ENCODE data around the gene SH3GL2.

Gene SH3GL2

DNA sequence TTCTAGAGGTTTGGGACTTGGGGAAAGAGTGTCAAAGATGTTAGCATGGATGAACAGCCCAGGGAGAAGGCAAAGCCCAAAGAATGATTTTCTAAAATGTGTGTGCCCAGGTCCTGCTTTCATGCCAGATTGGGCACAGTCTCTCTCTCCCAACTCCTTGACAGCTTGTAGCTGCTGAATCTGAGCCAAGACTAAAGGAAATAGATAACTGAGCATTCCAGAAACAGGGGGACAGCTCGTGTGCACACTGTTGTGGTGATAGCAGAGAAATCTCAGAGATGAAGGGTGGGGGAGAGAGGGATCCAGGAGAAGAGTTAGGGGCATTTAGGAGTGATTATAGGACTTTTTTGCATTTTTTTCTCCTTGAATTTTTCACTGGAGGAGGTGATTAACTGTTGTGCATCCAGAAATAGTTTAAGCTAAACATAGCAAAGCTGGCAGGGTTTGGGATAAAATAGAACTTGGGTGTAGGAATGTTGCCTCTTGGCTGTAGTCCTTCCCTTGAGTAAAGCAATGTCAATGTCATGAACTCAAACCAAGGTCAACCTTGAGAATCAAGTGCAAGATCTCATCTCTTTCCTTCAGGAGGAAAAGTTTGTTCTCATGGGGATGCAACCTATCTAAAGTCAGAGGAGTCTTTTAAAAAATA is 245.9 kb downstream of the SH3GL2 start:
- TF ChIP-seq CTCF (IDR thresholded peaks at IDR 0.05; ENCODE audit: low read depth, low read length) = no peak
- in situ Hi-C loops (cut with HindIII; ENCODE audit: low sequenced_read_pairs) = no loop called here
- DNase-seq (ENCODE audit: low read depth, low spot score) = no peak
- H3K4me3 ChIP-seq (ENCODE audit: low read depth, low read length) = no peak overlapping the region

DNA sequence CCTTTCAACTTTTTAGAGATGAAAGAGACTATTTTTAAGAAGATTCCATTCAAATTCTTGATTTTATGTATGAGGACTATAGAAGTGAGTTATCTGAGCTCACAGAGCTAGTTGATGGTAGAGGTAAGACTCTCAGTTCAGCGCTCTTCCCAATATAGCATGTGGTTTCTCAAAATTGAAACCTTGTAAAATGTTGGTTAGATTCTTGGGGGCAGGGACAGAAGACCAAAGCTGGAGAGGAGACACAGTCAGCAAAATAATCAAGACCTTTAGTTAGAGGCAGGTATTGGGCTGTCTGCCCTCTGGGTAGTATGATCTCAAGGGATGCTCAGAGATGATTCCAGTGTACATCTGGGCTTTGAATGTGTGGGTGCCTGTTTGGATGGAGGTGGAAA is 246.4 kb downstream of the SH3GL2 start:
- DNase-seq (ENCODE audit: low read depth, low spot score) = no peak
- no peak overlapping the region for H3K4me3 ChIP-seq (ENCODE audit: low read depth, low read length)
- in situ Hi-C loops (cut with HindIII; ENCODE audit: low sequenced_read_pairs) = no loop called here
- TF ChIP-seq CTCF (IDR thresholded peaks at IDR 0.05; ENCODE audit: low read depth, low read length) = no peak

- no peak for DNase-seq (ENCODE audit: low read depth, low spot score)
- H3K4me3 ChIP-seq (ENCODE audit: low read depth, low read length) = no peak overlapping the region
- TF ChIP-seq CTCF (IDR thresholded peaks at IDR 0.05; ENCODE audit: low read depth, low read length) = no peak
- in situ Hi-C loops (cut with HindIII; ENCODE audit: low sequenced_read_pairs) = no loop called here
Observed at GRCh38 chr9:17829064-17829463, 250.2 kb downstream of the SH3GL2 start.

- H3K4me3 ChIP-seq (ENCODE audit: low read depth, low read length) = no peak overlapping the region
- TF ChIP-seq CTCF (IDR thresholded peaks at IDR 0.05; ENCODE audit: low read depth, low read length) = no peak
- DNase-seq (ENCODE audit: low read depth, low spot score) = no peak
- in situ Hi-C loops (cut with HindIII; ENCODE audit: low sequenced_read_pairs) = no loop called here
Observed at GRCh38 chr9:17829812-17830385, 251.0 kb downstream of the SH3GL2 start.

DNA sequence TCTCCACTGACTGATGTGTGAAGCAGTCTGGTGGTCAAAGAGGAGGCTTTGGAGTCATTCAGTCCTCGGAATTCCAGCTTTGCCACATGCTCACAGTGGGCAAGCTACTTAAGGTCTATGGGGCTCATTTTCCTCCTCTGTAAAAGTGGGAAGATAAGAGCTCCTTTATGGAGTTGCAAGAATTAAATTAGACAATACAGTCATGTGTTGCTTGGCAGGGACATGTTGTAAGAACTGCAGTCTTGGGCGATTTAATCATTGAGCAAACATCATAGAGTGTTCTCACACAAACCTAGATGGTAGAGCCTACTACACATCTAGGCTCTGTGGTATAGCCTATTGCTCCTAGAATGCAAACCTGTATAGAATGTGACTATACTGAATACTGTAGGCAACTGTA is 253.9 kb downstream of the SH3GL2 start:
- no peak for TF ChIP-seq CTCF (IDR thresholded peaks at IDR 0.05; ENCODE audit: low read depth, low read length)
- in situ Hi-C loops (cut with HindIII; ENCODE audit: low sequenced_read_pairs) = no loop called here

GRCh38 chr9:17833846-17834245 is 255.0 kb downstream of the SH3GL2 start:
- no peak for TF ChIP-seq CTCF (IDR thresholded peaks at IDR 0.05; ENCODE audit: low read depth, low read length)
- DNase-seq (ENCODE audit: low read depth, low spot score) = no peak
- H3K4me3 ChIP-seq (ENCODE audit: low read depth, low read length) = no peak overlapping the region
- in situ Hi-C loops (cut with HindIII; ENCODE audit: low sequenced_read_pairs) = no loop called here

More for the DNA sequence above, 253.9 kb downstream of the SH3GL2 start:
- no peak overlapping the region for H3K4me3 ChIP-seq (ENCODE audit: low read depth, low read length)
- no peak for DNase-seq (ENCODE audit: low read depth, low spot score)
